HG03159 (cell line): Measurements from ENCODE around the gene ABCB11.
"Not testable (repeated sequence)": the region's sequence is repeated elsewhere in the genome, so short reads cannot be mapped to it uniquely, and the experiment has no call there.

Experiments used
- ATAC-seq: cut with Tn5 transposase; IDR thresholded peaks from one replicate; pipeline ENCODE4 v1.9.1; 2021; ENCODE audit warnings: mild to moderate bottlenecking, moderate library complexity; ENCODE audit not compliant: unreplicated experiment

ABCB11 gene

GRCh38 chr2:168901003-168901402 lies 130.1 kb downstream of the ABCB11 start, which contains the start of gene G6PC2:
Gene G6PC2, plus strand, starts transcription at chr2:168901291. Its CDS starts 41 bp downstream, at chr2:168901332.
- no peak for ATAC-seq

GRCh38 chr2:168897449-168897848 lies 133.7 kb downstream of the ABCB11 start:
- ATAC-seq, result no peak

GRCh38 chr2:168896783-168897182 lies 134.3 kb downstream of the ABCB11 start:
- no peak for ATAC-seq

GRCh38 chr2:168895771-168896170 lies 135.4 kb downstream of the ABCB11 start:
- no peak for ATAC-seq

GRCh38 chr2:168894720-168895119 lies 136.4 kb downstream of the ABCB11 start:
- ATAC-seq, result no peak

GRCh38 chr2:168894101-168894500 lies 137.0 kb downstream of the ABCB11 start:
- ATAC-seq, result no peak

GRCh38 chr2:168892327-168892726 lies 138.8 kb downstream of the ABCB11 start:
- ATAC-seq, result no peak

GRCh38 chr2:168890006-168890782 lies 140.9 kb downstream of the ABCB11 start, which contains the start of gene SPC25:
Gene SPC25, minus strand, starts transcription at chr2:168890430. Its CDS starts 911 bp downstream, at chr2:168889519.
- ATAC-seq, result peak; percentile 100

- ATAC-seq, result no peak
These were observed 141.5 kb downstream of the ABCB11 start for GRCh38 chr2:168889635-168890005.

GRCh38 chr2:168884975-168885374 lies 146.1 kb downstream of the ABCB11 start:
- ATAC-seq, result no peak

- ATAC-seq, result not testable (repeated sequence)
These were observed 149.0 kb downstream of the ABCB11 start for GRCh38 chr2:168882163-168882562.

GRCh38 chr2:168874368-168875054 lies 156.6 kb downstream of the ABCB11 start:
- no peak for ATAC-seq

- not testable (repeated sequence) for ATAC-seq
These were observed 160.3 kb downstream of the ABCB11 start for GRCh38 chr2:168870824-168871223.
